Stimulated activated CD4-positive, alpha-beta T cell treated with anti-CD3 and anti-CD28 coated beads, Interleukin-4, amount 100 ng/mL, for 48 hours (primary cell): ENCODE measurements around the gene PRRX2.
"Not testable (repeated sequence)": the region's sequence is repeated elsewhere in the genome, so short reads cannot be mapped to it uniquely, and the experiment has no call there.

Experiments used
- DNase-seq, 2 donors: peaks; one replicate each; pipeline ENCODE4 v3.0.0-alpha.2; 2020; ENCODE audit warnings: low read depth in 2 of 2

Gene PRRX2

GRCh38 chr9:129757045-129757444 is 91.6 kb downstream of the PRRX2 start:
- DNase-seq = no peak

GRCh38 chr9:129759319-129759718 is 93.9 kb downstream of the PRRX2 start:
- no peak for DNase-seq

GRCh38 chr9:129759804-129760502 is 94.5 kb downstream of the PRRX2 start:
- DNase-seq = no peak

- not testable (repeated sequence) for DNase-seq
These were observed 95.3 kb downstream of the PRRX2 start for GRCh38 chr9:129760784-129761183.

GRCh38 chr9:129761293-129761900 is 96.0 kb downstream of the PRRX2 start:
- DNase-seq = no peak

GRCh38 chr9:129761901-129762369 is 96.5 kb downstream of the PRRX2 start:
- no peak for DNase-seq

- not testable (repeated sequence) for DNase-seq
These were observed 97.0 kb downstream of the PRRX2 start for GRCh38 chr9:129762370-129762984.

GRCh38 chr9:129762985-129763926 is 97.8 kb downstream of the PRRX2 start:
- DNase-seq = no peak

GRCh38 chr9:129765764-129766317 is 100.4 kb downstream of the PRRX2 start:
- no peak for DNase-seq

GRCh38 chr9:129768486-129768885 is 103.0 kb downstream of the PRRX2 start:
- no peak for DNase-seq

GRCh38 chr9:129769669-129770068 is 104.2 kb downstream of the PRRX2 start:
- no peak for DNase-seq

GRCh38 chr9:129770741-129771140 is 105.3 kb downstream of the PRRX2 start:
- no peak for DNase-seq
